Activated naive CD4-positive, alpha-beta T cell treated with anti-CD3 and anti-CD28 coated beads, Interleukin-2, amount 10 ng/mL, durations not matched to agents 7 days and 5 days (primary cell): ENCODE results near the gene HES2.
"Not testable (repeated sequence)": the region's sequence is repeated elsewhere in the genome, so short reads cannot be mapped to it uniquely, and the experiment has no call there.

Experiments used
- CTCF ChIA-PET: fragments of 350-600 bp; sonication (Branson Sonifier 250); formaldehyde crosslinking; loops from one replicate; lab custom pipeline; 2021; ENCODE audit warnings: antibody characterized with exemption; lab: Charles Lee
- DNase-seq: peaks from one replicate; pipeline ENCODE4 v3.0.0-alpha.2; 2020
- H3K27ac Mint-ChIP-seq: one replicate; pipeline ENCODE4 v1.8.0; 2021; ENCODE audit warnings: mild to moderate bottlenecking, moderate library complexity, mixed read lengths
- H3K27me3 Mint-ChIP-seq: one replicate; pipeline ENCODE4 v1.8.0; 2021; ENCODE audit warnings: mild to moderate bottlenecking, mixed read lengths
- H3K36me3 Mint-ChIP-seq: one replicate; pipeline ENCODE4 v1.8.0; 2021; ENCODE audit warnings: mixed read lengths
- H3K4me1 Mint-ChIP-seq: one replicate; pipeline ENCODE4 v1.8.0; 2021; ENCODE audit warnings: mixed read lengths
- H3K4me3 Mint-ChIP-seq: one replicate; pipeline ENCODE4 v1.8.0; 2021; ENCODE audit warnings: mild to moderate bottlenecking, moderate library complexity, mixed read lengths
- H3K9me3 Mint-ChIP-seq: one replicate; pipeline ENCODE4 v1.8.0; 2021; ENCODE audit warnings: mixed read lengths

The HES2 gene

DNA sequence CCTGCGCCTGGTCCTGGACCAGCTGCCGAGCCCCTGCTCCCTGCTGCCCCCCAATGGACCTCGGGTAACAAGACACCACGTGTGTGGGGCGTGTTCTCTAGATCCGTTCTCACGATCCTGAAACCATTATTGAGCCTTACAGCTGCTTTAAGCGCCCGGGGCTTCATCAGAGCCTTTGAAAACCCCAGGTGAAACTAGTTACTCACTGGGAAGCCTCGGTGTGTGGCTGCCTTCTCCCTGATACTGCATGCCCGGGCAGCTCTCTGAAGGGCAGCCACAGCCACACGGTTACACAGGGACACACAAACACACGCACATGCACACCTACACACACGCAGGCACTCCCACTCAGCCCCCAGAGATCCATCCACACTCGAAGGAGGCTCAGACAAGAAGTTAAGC lies 5.3 kb downstream of the HES2 start:
- Mint-ChIP-seq H3K9me3 (no peaks in the 10 kb centered on the region), H3K27ac (no peak overlapping the region), H3K27me3 (peaks cover 91% of the 10 kb centered on the region), H3K36me3 (no peaks in the 10 kb centered on the region), H3K4me3 (peak overlapping the region; percentile 21), H3K4me1 (peaks cover 14% of the 10 kb centered on the region)
- CTCF ChIA-PET = interaction anchor here (0.6 to 2.7 kb wide), 10 partner anchors 9 to 353 kb away, joined by 3 to 13 read pairs (median 4); no protein-coding TSS in a partner anchor
- peak; percentile 67 for DNase-seq

GRCh38 chr1:6412896-6413295 lies 6.8 kb downstream of the HES2 start:
- H3K27ac Mint-ChIP-seq = no peak overlapping the region

GRCh38 chr1:6410248-6410893 lies 9.3 kb downstream of the HES2 start:
- H3K27ac Mint-ChIP-seq = no peak overlapping the region
- H3K4me3 Mint-ChIP-seq = no peak overlapping the region
- DNase-seq = no peak
- H3K27me3 Mint-ChIP-seq = peaks cover 78% of the 10 kb centered on the region
- CTCF ChIA-PET = interaction anchor here (1.0 to 1.5 kb wide), 2 partner anchors 9 to 62 kb away, joined by 3 to 5 read pairs; partner anchors contain the start of gene HES2
- H3K9me3 Mint-ChIP-seq = no peaks in the 10 kb centered on the region
- peaks cover 11% of the 10 kb centered on the region for H3K4me1 Mint-ChIP-seq
- no peaks in the 10 kb centered on the region for H3K36me3 Mint-ChIP-seq

More at GRCh38 chr1:6412896-6413295, 6.8 kb downstream of the HES2 start:
- H3K9me3 Mint-ChIP-seq = no peaks in the 10 kb centered on the region
- H3K27me3 Mint-ChIP-seq = peaks cover 85% of the 10 kb centered on the region
- no peak for DNase-seq
- H3K4me3 Mint-ChIP-seq = no peak overlapping the region
- no peaks in the 10 kb centered on the region for H3K36me3 Mint-ChIP-seq
- H3K4me1 Mint-ChIP-seq = peaks cover 12% of the 10 kb centered on the region
- CTCF ChIA-PET = interaction anchor here (1.1 to 2.7 kb wide), 3 partner anchors 10 to 52 kb away, joined by 3 to 13 read pairs (median 4); no protein-coding TSS in a partner anchor

- Mint-ChIP-seq H3K36me3 (no peaks in the 10 kb centered on the region), H3K27ac (no peak overlapping the region), H3K4me1 (peaks cover 9% of the 10 kb centered on the region), H3K4me3 (no peak overlapping the region), H3K27me3 (peaks cover 78% of the 10 kb centered on the region), H3K9me3 (no peaks in the 10 kb centered on the region)
- CTCF ChIA-PET = interaction anchor here (1.2 kb wide), 1 partner anchor 29 kb away, joined by 3 read pairs; no protein-coding TSS in a partner anchor
- DNase-seq = no peak
Measured at GRCh38 chr1:6409733-6410132, 10.0 kb downstream of the HES2 start.

DNA sequence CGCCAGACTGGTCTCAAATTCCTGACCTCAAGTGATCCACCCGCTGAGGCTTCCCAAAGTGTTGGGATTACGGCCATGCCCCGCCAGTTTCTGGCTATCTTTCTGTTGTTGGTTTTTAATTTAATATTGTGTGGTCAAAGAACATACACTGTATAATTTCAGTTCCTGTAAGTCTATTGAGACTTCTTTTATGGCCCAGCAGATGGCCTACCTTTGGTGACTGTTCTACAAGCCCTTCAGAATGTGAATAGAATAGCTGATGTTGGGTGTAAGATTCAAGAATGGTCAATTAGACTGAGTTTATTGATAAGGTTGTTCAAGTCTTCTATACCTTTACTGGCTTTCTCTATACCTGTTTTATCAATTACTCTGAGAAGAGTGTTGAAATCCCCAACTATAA lies 10.7 kb downstream of the HES2 start:
- H3K27ac Mint-ChIP-seq = no peak overlapping the region
- CTCF ChIA-PET = interaction anchor here (1.2 kb wide), 1 partner anchor 30 kb away, joined by 3 read pairs; no protein-coding TSS in a partner anchor
- peaks cover 73% of the 10 kb centered on the region for H3K27me3 Mint-ChIP-seq
- no peaks in the 10 kb centered on the region for H3K36me3 Mint-ChIP-seq
- H3K4me1 Mint-ChIP-seq = peaks cover 4% of the 10 kb centered on the region
- DNase-seq = no peak
- no peaks in the 10 kb centered on the region for H3K9me3 Mint-ChIP-seq
- H3K4me3 Mint-ChIP-seq = no peak overlapping the region

GRCh38 chr1:6408023-6408422 lies 11.7 kb downstream of the HES2 start:
- CTCF ChIA-PET = interaction anchor here (0.6 to 2.2 kb wide), 5 partner anchors 46 to 161 kb away, joined by 3 to 13 read pairs (median 3); no protein-coding TSS in a partner anchor
- Mint-ChIP-seq H3K4me3 (no peak overlapping the region), H3K4me1 (peaks cover 3% of the 10 kb centered on the region), H3K36me3 (no peaks in the 10 kb centered on the region), H3K9me3 (no peaks in the 10 kb centered on the region), H3K27me3 (peaks cover 65% of the 10 kb centered on the region), H3K27ac (no peak overlapping the region)
- no peak for DNase-seq

- DNase-seq = no peak
- H3K27ac Mint-ChIP-seq = no peak overlapping the region
- no peak overlapping the region for H3K4me3 Mint-ChIP-seq
- peaks cover 50% of the 10 kb centered on the region for H3K27me3 Mint-ChIP-seq
- peaks cover 13% of the 10 kb centered on the region for H3K4me1 Mint-ChIP-seq
- CTCF ChIA-PET = interaction anchor here (1.2 to 4.8 kb wide), 6 partner anchors 9 to 154 kb away, joined by 3 to 27 read pairs (median 4); no protein-coding TSS in a partner anchor
- no peaks in the 10 kb centered on the region for H3K36me3 Mint-ChIP-seq
- H3K9me3 Mint-ChIP-seq = no peaks in the 10 kb centered on the region
Measured at GRCh38 chr1:6401673-6402072, 18.0 kb downstream of the HES2 start.

DNA sequence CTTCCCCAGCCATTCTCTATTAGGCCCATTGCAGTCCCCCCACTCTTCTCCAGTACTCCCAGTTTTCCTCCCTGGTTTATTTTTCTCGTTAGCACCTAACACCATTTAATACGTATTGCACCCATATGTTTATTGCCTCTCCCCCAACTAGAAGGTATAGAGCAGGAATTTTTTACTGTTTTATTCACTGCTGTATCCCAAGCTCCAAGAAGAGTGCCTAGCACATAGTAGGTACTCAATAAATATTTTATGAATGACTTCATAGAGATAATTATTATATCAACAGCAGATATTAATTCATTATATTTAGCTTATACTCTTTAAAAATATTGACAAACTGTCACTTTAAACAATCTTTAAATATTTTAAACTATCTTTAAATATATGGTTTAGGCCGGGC lies 20.4 kb downstream of the HES2 start:
- peak overlapping the region; percentile 1 for H3K27ac Mint-ChIP-seq
- peaks cover 34% of the 10 kb centered on the region for H3K27me3 Mint-ChIP-seq

GRCh38 chr1:6397844-6398441 lies 21.8 kb downstream of the HES2 start:
- Mint-ChIP-seq H3K4me3 (no peak overlapping the region), H3K27me3 (peaks cover 31% of the 10 kb centered on the region), H3K27ac (no peak overlapping the region), H3K4me1 (peaks cover 27% of the 10 kb centered on the region), H3K36me3 (peaks cover 1% of the 10 kb centered on the region), H3K9me3 (peaks cover 3% of the 10 kb centered on the region)
- DNase-seq = no peak
- CTCF ChIA-PET = interaction anchor here (0.8 to 6.9 kb wide), 6 partner anchors 9 to 59 kb away, joined by 3 to 52 read pairs (median 5); no protein-coding TSS in a partner anchor

More for the DNA sequence above, 20.4 kb downstream of the HES2 start:
- Mint-ChIP-seq H3K4me3 (no peak overlapping the region), H3K4me1 (peaks cover 21% of the 10 kb centered on the region), H3K36me3 (no peaks in the 10 kb centered on the region), H3K9me3 (peaks cover 3% of the 10 kb centered on the region)
- DNase-seq = no peak
- CTCF ChIA-PET = interaction anchor here (0.7 to 6.9 kb wide), 6 partner anchors 10 to 152 kb away, joined by 3 to 52 read pairs (median 5); no protein-coding TSS in a partner anchor

GRCh38 chr1:6396998-6397397 lies 22.7 kb downstream of the HES2 start:
- peak; percentile 35 for DNase-seq
- Mint-ChIP-seq H3K27ac (peak overlapping the region; percentile 17), H3K4me3 (no peak overlapping the region), H3K4me1 (peaks cover 33% of the 10 kb centered on the region), H3K36me3 (peaks cover 1% of the 10 kb centered on the region), H3K27me3 (peaks cover 23% of the 10 kb centered on the region), H3K9me3 (peaks cover 3% of the 10 kb centered on the region)
- CTCF ChIA-PET = interaction anchor here (0.6 to 6.9 kb wide), 8 partner anchors 9 to 150 kb away, joined by 3 to 52 read pairs (median 4); no protein-coding TSS in a partner anchor

- not testable (repeated sequence) for H3K27ac Mint-ChIP-seq, H3K4me3 Mint-ChIP-seq, DNase-seq, H3K9me3 Mint-ChIP-seq, H3K36me3 Mint-ChIP-seq
- Mint-ChIP-seq H3K4me1 (peaks cover 37% of the 10 kb centered on the region), H3K27me3 (peaks cover 12% of the 10 kb centered on the region)
- CTCF ChIA-PET = interaction anchor here (1.0 to 6.9 kb wide), 7 partner anchors 34 to 148 kb away, joined by 3 to 52 read pairs (median 6); no protein-coding TSS in a partner anchor
Measured at GRCh38 chr1:6395781-6396244, 23.9 kb downstream of the HES2 start.

DNA sequence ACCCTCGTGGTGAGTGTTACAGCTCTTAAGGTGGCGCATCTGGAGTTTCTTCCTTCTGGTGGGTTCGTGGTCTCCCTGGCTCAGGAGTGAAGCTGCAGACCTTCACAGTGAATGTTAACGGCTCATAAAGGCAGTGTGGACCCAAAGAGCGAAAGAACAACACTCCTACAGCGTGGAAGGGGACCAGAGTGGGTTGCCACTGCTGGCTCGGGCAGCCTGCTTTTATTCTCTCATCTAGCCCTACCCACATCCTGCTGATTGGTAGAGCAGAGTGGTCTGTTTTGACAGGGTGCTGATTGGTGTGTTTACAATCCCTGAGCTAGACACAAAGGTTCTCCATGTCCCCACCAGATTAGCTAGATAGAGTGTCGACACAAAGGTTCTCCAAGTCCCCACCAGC lies 24.6 kb downstream of the HES2 start:
- H3K27me3 Mint-ChIP-seq = peaks cover 10% of the 10 kb centered on the region
- peak overlapping the region; percentile 44 for H3K4me3 Mint-ChIP-seq
- H3K27ac Mint-ChIP-seq = peak overlapping the region; percentile 92
- peaks cover 37% of the 10 kb centered on the region for H3K4me1 Mint-ChIP-seq
- H3K36me3 Mint-ChIP-seq, DNase-seq, H3K9me3 Mint-ChIP-seq: not testable (repeated sequence)
- CTCF ChIA-PET = interaction anchor here (1.0 to 6.9 kb wide), 9 partner anchors 9 to 148 kb away, joined by 3 to 52 read pairs (median 6); no protein-coding TSS in a partner anchor

DNA sequence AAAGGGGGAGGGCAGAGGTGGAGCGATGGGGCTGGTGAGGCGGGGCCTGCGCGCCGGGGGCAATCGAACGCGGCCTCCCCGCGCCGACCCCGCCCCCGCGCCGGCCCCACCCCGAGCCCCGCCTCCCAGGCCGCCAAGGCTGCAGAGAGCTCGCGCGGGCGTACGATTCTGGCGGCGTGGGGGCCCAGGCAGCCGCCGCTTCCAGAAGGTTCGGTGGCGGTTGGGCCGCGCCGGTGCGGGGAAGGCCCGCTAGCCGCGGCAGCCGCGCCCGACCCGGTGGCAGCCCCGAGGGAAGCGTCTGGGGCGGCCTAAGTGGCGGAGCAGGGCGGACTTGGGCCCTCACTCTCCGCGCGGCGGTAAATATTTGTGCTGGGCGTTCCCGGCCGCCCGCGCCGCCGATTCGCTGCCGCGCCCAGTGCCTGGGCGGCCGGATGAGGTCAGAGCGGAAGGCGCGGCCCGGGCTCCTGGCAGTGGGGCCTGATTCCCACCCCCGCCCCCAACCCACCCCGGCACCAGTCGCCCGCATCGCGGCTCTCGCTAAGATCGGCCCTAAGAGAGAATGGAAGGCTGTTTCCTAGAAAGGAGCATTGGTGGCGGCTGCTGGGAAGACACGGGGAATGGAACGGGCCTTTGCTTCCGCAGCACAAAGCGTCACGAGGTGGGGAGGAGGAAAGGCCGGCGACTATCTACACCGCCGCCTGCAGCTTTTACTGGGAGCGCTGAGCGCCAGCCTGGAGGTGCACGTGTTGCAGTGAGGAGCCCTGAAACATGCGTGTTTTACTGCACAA lies 26.1 kb downstream of the HES2 start, which contains the start of gene ACOT7:
Gene ACOT7 (minus strand): TSS at position 368 of the 788 bp plus-strand sequence. CDS start 368 bp downstream, outside the sequence.
- H3K36me3 Mint-ChIP-seq = peaks cover 6% of the 10 kb centered on the region
- peak; percentile 93 for DNase-seq
- H3K9me3 Mint-ChIP-seq = peaks cover 3% of the 10 kb centered on the region
- H3K4me3 Mint-ChIP-seq = peak within 1 kb of the TSS; percentile 90
- peak within 1 kb of the TSS; percentile 92 for H3K27ac Mint-ChIP-seq
- H3K4me1 Mint-ChIP-seq = peaks cover 44% of the 10 kb centered on the region
- CTCF ChIA-PET = interaction anchor here (0.9 to 6.9 kb wide), 8 partner anchors 10 to 147 kb away, joined by 3 to 52 read pairs (median 9); no protein-coding TSS in a partner anchor
- H3K27me3 Mint-ChIP-seq = peaks cover 5% of the 10 kb centered on the region
